ENCODE measurements around the gene DNAH1.

Gene DNAH1

DNA sequence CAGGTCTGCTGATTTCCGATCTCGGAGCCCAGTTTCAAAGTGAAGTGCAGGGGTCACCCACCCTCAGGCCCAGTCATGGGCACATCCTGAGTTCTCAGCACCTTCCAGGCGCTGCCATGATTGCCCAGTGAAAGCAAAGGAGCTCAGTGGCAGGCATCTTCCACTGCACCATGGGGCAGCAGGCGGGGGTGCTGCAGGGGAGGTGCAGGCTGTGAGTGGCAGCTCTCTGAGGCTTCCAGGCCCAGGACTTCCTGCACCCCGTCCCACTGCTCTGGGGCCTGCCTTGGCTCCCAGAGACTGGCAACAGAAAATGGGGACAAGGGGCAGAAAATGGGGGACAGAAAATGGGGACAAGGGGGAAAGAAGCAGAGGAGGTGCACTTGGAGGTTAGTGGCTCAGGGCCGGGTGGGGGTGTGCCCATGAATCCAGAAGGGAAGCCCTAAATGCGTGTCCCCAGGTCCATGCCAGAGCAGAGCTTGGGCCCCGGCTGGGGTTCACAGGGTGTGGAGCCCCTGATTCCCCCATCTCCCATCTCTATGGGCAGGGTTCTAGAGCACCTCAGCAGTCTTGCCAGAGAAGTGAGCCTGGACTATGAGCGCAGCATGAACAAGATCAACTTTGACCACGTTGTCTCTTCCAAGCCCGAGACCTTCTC, 28.0 kb downstream of the DNAH1 start:
- no peak for DNase-seq

- DNase-seq, result no peak
Measured at GRCh38 chr3:52345521-52346109, 29.5 kb downstream of the DNAH1 start.

DNA sequence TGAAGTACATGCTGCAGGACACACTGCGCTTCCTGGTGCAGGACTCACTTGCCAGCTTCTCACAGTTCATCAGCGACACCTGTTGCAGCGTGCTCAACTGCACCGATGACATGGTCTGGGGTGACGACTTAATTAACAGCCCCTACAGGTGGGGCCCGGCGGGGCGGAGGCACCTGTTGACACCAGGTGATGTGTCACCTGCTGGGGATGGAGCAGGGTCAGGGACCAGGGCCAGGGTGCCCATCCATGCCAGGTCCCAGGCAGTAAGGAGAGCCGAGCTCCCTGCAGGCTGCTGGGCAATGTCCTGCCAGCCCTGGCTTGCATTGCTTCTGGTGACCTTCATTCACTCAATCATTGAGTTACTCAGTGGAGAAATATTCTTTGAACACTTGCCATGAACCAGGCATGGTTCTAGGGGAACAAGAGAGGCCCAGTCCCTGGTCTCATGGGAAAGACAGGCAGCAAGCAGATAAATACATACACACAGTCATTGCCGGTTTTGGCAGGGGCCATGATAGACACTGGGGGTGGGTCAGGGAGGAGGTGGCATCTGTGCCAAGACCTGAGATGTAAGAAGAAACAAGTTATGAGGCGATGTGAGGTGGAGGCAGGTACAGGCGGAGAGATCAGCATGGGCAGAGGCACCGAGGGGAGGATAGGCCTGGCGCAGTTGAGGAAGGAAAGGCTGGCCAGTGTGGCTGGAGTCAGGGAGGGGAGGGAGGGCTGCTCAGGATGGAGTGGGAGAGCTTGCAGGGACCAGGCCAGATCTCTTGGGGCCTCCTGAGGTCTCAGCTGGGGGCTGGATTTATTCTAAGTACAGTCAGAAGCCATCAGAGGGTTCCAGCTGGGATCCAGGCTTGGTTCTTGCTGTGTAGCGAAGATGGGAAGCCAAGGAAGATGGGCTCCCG, 30.8 kb downstream of the DNAH1 start:
- no peak for DNase-seq

GRCh38 chr3:52347716-52348635, 31.9 kb downstream of the DNAH1 start:
- peak; percentile 73 for DNase-seq

DNA sequence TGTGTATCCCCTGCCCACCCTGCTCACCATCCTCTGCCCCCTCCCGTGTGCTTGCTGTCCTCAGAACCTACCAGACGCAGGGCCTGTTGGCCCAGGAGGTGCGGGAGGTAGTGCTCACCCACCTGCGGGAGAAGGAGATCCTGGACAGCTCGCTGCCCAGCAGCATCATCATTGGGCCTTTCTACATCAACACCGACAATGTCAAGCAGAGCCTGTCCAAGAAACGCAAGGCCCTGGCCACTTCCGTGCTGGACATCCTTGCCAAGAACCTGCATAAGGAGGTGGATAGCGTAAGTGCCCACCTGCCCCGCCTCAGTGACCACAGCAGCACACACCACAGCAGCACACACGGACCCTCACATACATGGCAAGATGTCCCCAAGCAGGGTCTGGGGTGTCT, 33.0 kb downstream of the DNAH1 start:
- no peak for DNase-seq

DNA sequence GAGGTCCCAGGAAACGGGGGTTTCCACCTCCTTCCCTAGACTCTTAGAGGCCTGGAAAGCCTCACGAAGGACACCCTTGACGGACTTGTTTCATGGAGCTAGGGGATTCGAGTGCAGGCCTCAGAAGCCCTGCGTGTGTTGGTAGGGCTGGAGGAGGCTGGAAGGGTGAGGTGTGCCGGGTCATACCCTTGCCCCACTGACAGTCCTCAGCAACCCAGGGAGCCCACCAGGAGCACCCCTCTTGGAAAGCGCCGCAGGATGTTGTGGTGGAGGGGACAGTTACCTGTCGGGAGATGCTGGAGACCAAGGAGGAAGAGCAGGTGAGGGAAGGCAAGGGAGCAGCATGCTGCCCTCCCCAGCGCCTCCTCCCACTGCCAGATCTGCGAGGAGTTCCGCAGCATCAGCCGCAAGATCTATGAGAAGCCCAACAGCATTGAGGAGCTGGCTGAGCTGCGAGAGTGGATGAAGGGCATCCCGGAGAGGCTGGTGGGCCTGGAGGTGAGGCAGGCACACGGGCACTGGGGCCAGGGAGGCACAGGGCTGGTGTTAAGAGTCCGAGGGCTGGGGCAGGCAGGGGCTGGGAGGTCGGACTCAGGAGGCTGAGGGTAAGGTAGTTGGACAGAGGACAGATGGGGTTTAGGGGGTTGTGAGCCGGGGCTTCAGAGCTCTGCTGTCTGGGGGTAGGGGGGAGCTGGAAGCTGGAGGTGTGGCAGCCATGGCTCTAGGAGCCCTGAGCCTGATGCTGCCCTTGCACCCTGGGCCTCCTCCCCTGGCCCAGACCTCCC, 33.7 kb downstream of the DNAH1 start:
- DNase-seq, result no peak

DNA sequence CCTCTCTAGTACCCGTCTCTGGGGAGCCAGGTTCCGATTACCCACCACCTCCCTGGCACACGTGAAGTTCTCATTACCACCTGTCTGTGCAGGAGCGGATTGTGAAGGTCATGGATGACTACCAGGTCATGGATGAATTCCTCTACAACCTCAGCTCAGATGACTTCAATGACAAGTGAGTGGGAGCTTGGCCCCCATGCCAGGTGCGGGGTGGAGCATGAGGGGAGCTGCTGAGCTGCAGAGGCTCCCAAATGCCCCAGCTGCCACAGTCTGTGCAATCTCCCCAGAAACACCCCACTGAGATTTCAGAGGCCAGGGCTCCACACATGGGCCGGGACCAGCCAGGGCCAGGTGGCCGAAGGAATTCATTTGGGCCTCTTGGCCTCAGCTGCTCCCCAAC, 34.3 kb downstream of the DNAH1 start:
- no peak for DNase-seq

DNA sequence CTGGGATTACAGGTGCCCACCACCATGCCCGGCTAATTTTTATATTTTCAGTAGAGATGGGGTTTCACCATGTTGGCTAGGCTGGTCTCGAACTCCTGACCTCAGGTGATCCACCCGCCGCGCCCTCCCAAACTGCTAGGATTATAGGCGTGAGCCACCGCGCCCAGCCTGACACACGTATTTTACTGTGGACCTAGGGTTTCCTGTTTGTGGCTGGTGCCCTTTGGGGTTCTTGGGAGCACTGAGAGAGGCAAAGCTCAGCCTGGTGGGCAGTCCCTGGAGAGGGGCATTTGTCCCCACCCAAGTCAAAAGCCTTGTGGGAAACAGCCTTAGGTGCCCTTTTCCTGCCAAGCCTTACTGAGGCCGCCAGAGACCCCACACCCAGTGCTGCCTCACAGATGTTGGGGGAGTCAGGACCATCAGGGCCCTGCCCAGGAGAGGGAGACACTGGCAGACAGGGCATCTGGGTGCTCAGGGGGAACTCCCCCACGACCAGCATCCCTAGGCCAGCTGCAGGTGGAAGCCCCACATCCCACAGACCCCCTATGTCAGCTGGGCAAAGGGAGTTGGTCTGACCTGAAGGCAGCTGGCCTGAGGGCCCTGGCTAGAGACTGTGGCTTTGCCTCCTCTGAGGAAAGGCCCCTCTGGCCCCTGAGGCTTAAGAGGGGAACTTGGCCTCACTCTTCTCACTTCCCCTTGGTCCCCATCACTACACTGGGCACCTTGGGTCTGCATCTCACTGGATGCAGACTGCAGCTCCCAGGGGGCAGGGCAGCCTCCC, 35.1 kb downstream of the DNAH1 start:
- DNase-seq, result no peak

GRCh38 chr3:52351762-52352368, 35.7 kb downstream of the DNAH1 start:
- DNase-seq, result no peak

- DNase-seq, result no peak
Measured at GRCh38 chr3:52352566-52352965, 36.4 kb downstream of the DNAH1 start.

DNA sequence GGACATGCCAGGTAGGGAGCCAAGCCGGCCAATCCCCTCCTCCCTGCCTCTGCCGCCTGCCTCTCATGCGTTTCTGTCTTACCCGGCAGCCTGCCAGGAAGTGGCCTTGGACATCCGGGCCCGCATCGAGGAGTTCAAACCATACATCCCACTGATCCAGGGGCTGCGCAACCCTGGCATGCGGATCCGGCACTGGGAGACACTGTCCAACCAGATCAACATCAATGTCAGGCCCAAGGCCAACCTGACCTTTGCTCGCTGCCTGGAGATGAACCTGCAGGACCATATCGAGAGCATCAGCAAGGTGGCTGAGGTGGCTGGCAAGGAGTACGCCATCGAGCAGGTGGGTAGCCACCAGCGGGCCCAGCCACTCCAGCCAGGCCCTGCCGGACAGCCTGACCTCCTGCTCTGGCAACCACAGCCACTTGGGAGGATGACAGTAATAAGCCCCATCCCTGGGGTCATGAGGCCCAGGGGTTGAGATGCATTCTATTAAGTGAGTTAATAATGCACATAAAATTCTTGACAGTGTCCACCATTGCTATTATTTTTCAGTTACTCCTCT, 37.3 kb downstream of the DNAH1 start:
- no peak for DNase-seq

DNA sequence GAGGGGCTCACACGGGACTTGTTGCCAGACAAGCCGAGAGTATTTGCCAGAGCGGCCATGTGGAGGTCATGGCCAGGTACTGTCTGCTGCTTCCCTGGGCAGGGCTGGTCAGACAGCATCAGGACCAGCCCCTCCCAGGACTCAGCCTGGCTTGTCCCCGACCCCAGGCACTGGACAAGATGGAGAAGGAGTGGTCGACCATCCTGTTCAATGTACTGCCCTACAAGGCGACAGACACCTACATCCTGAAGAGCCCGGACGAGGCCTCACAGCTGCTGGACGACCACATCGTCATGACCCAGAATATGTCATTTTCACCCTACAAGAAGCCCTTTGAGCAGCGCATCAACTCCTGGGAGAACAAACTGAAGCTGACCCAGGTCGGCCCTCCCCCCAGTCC, 38.6 kb downstream of the DNAH1 start:
- no peak for DNase-seq

- DNase-seq, result no peak
Measured at GRCh38 chr3:52355526-52355925, 39.4 kb downstream of the DNAH1 start.

- no peak for DNase-seq
Measured at GRCh38 chr3:52356126-52356525, 40.0 kb downstream of the DNAH1 start.

DNA sequence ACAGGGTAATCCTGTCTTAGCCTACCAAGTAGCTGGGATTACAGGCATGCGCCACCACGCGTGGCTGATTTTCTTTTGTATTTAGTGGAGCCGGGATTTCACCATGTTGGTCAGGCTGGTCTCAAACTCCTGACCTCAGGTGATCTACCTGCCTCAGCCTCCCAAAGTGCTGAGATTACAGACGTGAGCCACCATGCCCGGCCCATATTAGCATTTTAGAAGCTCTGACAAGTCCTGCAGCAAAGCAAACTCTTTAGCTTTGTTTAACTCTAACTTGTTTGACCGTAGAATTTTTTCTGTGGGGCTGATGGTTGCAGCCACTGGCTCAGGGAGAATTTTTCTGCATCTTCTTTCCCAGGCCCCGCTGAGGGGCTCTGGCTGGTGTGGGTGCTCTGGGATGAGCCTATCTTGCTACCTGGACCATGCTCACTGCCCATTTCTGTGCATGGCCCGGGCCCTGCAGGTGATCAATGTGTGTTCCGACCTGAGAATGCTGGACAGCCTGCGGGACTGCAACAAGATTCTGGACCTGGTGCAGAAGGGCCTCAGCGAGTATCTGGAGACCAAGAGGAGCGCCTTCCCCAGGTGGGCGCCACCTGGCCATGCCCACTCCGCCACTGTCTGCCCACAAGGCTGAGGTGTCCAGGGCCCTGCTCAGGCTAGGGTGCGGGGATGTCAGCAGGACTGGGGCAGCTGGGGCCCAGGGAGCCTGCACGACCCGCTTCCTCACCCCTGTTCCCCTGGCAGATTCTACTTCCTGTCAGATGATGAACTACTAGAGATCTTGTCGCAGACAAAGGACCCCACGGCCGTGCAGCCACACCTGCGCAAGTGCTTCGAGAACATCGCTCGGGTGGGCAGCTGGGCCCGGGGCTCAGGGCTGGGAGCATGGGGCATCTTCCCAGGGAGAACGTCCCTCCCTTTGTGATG, 41.3 kb downstream of the DNAH1 start:
- DNase-seq, result peak; percentile 50

GRCh38 chr3:52358362-52358940, 42.3 kb downstream of the DNAH1 start:
- no peak for DNase-seq

DNA sequence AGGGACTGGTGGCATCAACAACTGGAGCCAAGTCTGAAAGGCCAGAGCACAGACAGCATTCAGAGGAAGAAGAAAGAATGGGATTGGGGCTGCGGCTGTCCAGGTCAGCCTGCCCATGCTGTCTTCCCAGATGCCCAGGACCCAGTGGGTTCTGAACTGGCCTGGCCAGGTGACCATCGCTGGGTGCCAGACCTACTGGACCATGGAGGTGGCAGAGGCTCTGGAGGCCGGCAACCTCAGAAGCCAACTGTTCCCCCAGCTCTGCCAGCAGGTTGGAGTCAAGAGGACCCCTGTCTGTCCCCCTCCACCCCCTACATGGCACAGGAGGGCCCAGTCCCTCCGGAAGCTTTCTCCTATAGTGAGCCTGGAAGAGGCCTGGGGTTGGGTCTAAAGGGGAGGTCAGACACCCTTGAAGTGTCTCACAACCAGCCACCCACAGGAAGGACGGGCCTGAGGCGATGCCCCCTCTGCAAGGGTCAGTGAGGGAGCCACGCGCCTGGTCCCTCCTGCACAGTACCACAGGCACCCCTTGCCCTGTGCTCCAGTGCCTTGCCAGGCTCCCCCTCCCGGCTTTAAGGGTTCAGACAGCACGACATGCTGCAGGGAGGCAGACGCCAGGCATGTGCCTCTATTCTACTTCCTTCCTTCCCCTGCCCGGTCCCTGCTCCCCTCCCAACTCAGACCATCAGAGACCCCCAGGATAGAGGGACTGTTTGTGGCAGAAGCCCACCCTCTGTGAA, 43.2 kb downstream of the DNAH1 start:
- no peak for DNase-seq

DNA sequence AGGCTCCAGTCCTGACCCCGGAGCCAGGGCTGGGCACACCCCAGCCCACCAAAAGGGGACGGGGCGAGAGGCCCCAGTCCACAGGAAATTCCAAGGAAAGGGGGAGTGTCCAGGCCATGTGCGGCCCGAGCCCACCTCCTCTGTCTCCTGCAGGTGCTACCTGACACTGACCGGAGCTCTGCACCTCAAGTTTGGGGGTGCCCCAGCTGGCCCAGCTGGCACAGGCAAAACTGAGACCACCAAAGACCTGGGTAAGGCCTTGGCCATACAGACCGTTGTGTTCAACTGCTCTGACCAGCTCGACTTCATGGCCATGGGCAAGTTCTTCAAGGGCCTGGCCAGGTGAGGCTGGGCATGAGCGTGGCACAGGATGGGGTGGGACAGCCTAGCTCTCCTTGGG, 44.9 kb downstream of the DNAH1 start:
- DNase-seq, result no peak

All from NCI-H82 (cell line).